GM12878 (cell line): ENCODE measurements around the gene CHRND. TPM values are rescaled to one million over a fixed set of nuclear protein-coding genes. Genes with fewer than 3 reads are reported as not detected.

Experiments
- ATAC-seq: fragments of 200-7000 bp; cut with Tn5 transposase; 3 replicates; pipeline ENCODE4 v1.9.1; 2020; ENCODE audit warnings: mild to moderate bottlenecking, moderate library complexity
- BruUV-seq: library from RNA; stranded (reverse); fragments of 400-500 nt; replicated peaks from 2 replicates; lab custom pipeline; 2021; lab: Mats Ljungman, UMichigan
- CTCF ChIA-PET: fragments of 300-600 bp; sonication (Branson Sonifier 250); formaldehyde crosslinking; extraction: SDS; loops from one replicate; lab custom pipeline; 2021; ENCODE audit warnings: inconsistent platforms; lab: Yijun Ruan, JAX
- POLR2A ChIA-PET: fragments of 350-600 bp; formaldehyde crosslinking; extraction: SDS; loops from one replicate; lab custom pipeline; 2021; ENCODE audit warnings: inconsistent platforms; lab: Charles Lee
- RAD21 ChIA-PET: fragments of 300-600 bp; sonication (Branson Sonifier 250); formaldehyde crosslinking; loops from one replicate; lab custom pipeline; 2023; ENCODE audit warnings: antibody characterized with exemption; ENCODE audit not compliant: unreplicated experiment; lab: Charles Lee
- SMC1A ChIA-PET: fragments of 300-600 bp; sonication (Branson Sonifier 250); formaldehyde crosslinking; loops from one replicate; lab custom pipeline; 2023; ENCODE audit not compliant: unreplicated experiment, uncharacterized antibody; lab: Charles Lee
- DNase-seq: peaks from one replicate; pipeline ENCODE4 v3.0.0-alpha.2; 2011; ENCODE audit warnings: low read depth, low spot score
- FAIRE-seq: peaks from 3 replicates; lab custom pipeline; 2011; peaks lifted over from hg19 to GRCh38; lab: Jason Lieb, UNC
- H2AFZ ChIP-seq: 2 replicates; pipeline ENCODE4 v1.6.0; 2011; ENCODE audit warnings: low read depth, low read length, control low read depth; ENCODE audit not compliant: control insufficient read depth
- H3K27ac ChIP-seq: 2 replicates; pipeline ENCODE4 v1.5.1; 2011; ENCODE audit warnings: control low read depth; ENCODE audit not compliant: control insufficient read depth, insufficient read depth
- H3K27me3 ChIP-seq, 2 experiments: replicated peaks in 1 of 2; 2 replicates each; pipeline versions ENCODE4 v1.6.0 to v1.6.1; 2011; ENCODE audit warnings: low read length in 1 of 2; ENCODE audit not compliant: control insufficient read depth in 2 of 2, insufficient read depth in 2 of 2
- H3K36me3 ChIP-seq, 2 experiments: 2 replicates each; pipeline ENCODE4 v1.5.1; 2011; ENCODE audit warnings: low read length in 1 of 2; ENCODE audit not compliant: control insufficient read depth in 2 of 2, insufficient read depth in 2 of 2
- H3K4me1 ChIP-seq: 2 replicates; pipeline ENCODE4 v1.6.1; 2011; ENCODE audit warnings: mild to moderate bottlenecking, low read length, moderate library complexity, mixed read lengths; ENCODE audit not compliant: control insufficient read depth, insufficient read depth
- H3K4me2 ChIP-seq: 2 replicates; pipeline ENCODE4 v1.6.0; 2011; ENCODE audit warnings: control low read depth; ENCODE audit not compliant: control insufficient read depth, insufficient read depth
- H3K4me3 ChIP-seq: fragments of 200-600 bp; sonication (generic); 2 replicates; pipeline ENCODE4 v1.5.1; 2016
- H3K79me2 ChIP-seq: 2 replicates; pipeline ENCODE4 v1.6.0; 2011; ENCODE audit warnings: low read length; ENCODE audit not compliant: control insufficient read depth, insufficient read depth
- H3K9ac ChIP-seq: 2 replicates; pipeline ENCODE4 v1.8.0; 2011; ENCODE audit warnings: low read length, control low read depth, mixed read lengths; ENCODE audit not compliant: control insufficient read depth, insufficient read depth
- H3K9me3 ChIP-seq: replicated peaks from 3 replicates; pipeline ENCODE4 v1.5.1; 2011; ENCODE audit warnings: mild to moderate bottlenecking, low read length; ENCODE audit not compliant: control insufficient read depth, insufficient read depth
- H4K20me1 ChIP-seq: 2 replicates; pipeline ENCODE4 v1.6.0; 2011; ENCODE audit not compliant: control insufficient read depth, insufficient read depth
- BCL11A ChIP-seq: IDR thresholded peaks from 2 replicates; pipeline ENCODE4 v1.6.1; 2011; ENCODE audit warnings: low read depth, low read length
- BCL3 ChIP-seq: IDR thresholded peaks from 2 replicates; pipeline ENCODE4 v1.6.1; 2011; ENCODE audit warnings: borderline replicate concordance, low read depth, mild to moderate bottlenecking, moderate library complexity, low read length; ENCODE audit not compliant: insufficient read depth, poor library complexity, severe bottlenecking
- CBX5 ChIP-seq: sonication (generic); IDR thresholded peaks from 2 replicates; pipeline ENCODE4 v1.6.1; 2016; ENCODE audit warnings: low read depth, moderate library complexity, mild to moderate bottlenecking, inconsistent platforms
- CEBPZ ChIP-seq: fragments of 150-350 bp; IDR thresholded peaks from 2 replicates; pipeline ENCODE4 v1.6.1; 2016; ENCODE audit warnings: low read depth, low read length
- ELK1 ChIP-seq: IDR thresholded peaks from 2 replicates; pipeline ENCODE4 v1.6.1; 2012; ENCODE audit warnings: low read depth, low read length, improper control_type of control experiment
- FOXK2 ChIP-seq: fragments of 450-650 bp; IDR thresholded peaks from 2 replicates; pipeline ENCODE4 v1.6.1; 2017; ENCODE audit warnings: mild to moderate bottlenecking, moderate library complexity
- GABPA ChIP-seq: IDR thresholded peaks from 2 replicates; pipeline ENCODE4 v1.6.1; 2014; ENCODE audit warnings: antibody characterized with exemption, low read depth, mild to moderate bottlenecking, inconsistent platforms
- HCFC1 ChIP-seq: fragments of 150-350 bp; IDR thresholded peaks from 2 replicates; pipeline ENCODE4 v1.6.1; 2014; ENCODE audit warnings: low read length
- IRF3 ChIP-seq: fragments of 450-650 bp; IDR thresholded peaks from 2 replicates; pipeline ENCODE4 v1.6.1; 2014; ENCODE audit warnings: mild to moderate bottlenecking
- NBN ChIP-seq: fragments of 450-650 bp; IDR thresholded peaks from 2 replicates; pipeline ENCODE4 v1.6.1; 2016
- POLR2AphosphoS5 ChIP-seq: IDR thresholded peaks from 2 replicates; pipeline ENCODE4 v1.6.1; 2011; ENCODE audit warnings: mild to moderate bottlenecking, low read length, inconsistent platforms
- RAD21 ChIP-seq: IDR thresholded peaks from 2 replicates; pipeline ENCODE4 v1.6.1; 2011; ENCODE audit warnings: mild to moderate bottlenecking, low read depth, low read length, moderate library complexity; ENCODE audit not compliant: insufficient read depth
- RB1 ChIP-seq: fragments of 450-650 bp; formaldehyde crosslinking; IDR thresholded peaks from 2 replicates; pipeline ENCODE4 v1.6.1; 2017; ENCODE audit warnings: mild to moderate bottlenecking, borderline replicate concordance
- RUNX3 ChIP-seq: IDR thresholded peaks from 2 replicates; pipeline ENCODE4 v1.6.1; 2012; ENCODE audit warnings: low read length, inconsistent platforms
- SIN3A ChIP-seq: IDR thresholded peaks from 2 replicates; pipeline ENCODE4 v1.6.1; 2012; ENCODE audit warnings: low read depth, low read length, improper control_type of control experiment
- SIX5 ChIP-seq: IDR thresholded peaks from 2 replicates; pipeline ENCODE4 v1.6.1; 2011; ENCODE audit warnings: mild to moderate bottlenecking, low read depth, low read length, moderate library complexity; ENCODE audit not compliant: severe bottlenecking
- STAT3 ChIP-seq: IDR thresholded peaks from 2 replicates; pipeline ENCODE4 v1.6.1; 2011; ENCODE audit warnings: low read depth, low read length, improper control_type of control experiment
- ZNF384 ChIP-seq: IDR thresholded peaks from 2 replicates; pipeline ENCODE4 v1.6.1; 2012; ENCODE audit warnings: low read depth, mild to moderate bottlenecking, low read length, improper control_type of control experiment, borderline replicate concordance
- WGBS: methylation state at CpG from one replicate; pipeline ENCODE4 v1.1.6; 2016; ENCODE audit warnings: low lambda C conversion rate; ENCODE audit not compliant: insufficient replicate concordance, insufficient coverage; ENCODE audit errors: missing lambda C conversion rate; 5-methylcytosine and 5-hydroxymethylcytosine counted together
- in situ Hi-C: fragments of 300-500 bp; cut with MboI; formaldehyde crosslinking; loops from 9 replicates; pipeline ENCODE4 v1.14.3; 2018; ENCODE audit warnings: mixed read lengths
- intact Hi-C: fragments of 100-400 bp; cut with micrococcal nuclease; formaldehyde crosslinking; loops from one replicate; pipeline ENCODE4 v1.14.2; 2022; ENCODE audit not compliant: unreplicated experiment
- polyA plus RNA-seq, 11 experiments: library from polyadenylated mRNA; depleted of rRNA in 4 of 11; unstranded in 6 of 11; stranded (reverse) in 5 of 11; fragments of >200 nt; fragmentation: Nextera tagmentation in 4 of 11; fragmentation: Illumina TruSeq in 1 of 11; extraction: Ambion mirVana in 4 of 11; extraction: Trizol in 1 of 11; gene quantifications; 1 replicate in 1 of 11; 2 replicates in 10 of 11; pipeline versions ENCODE4 v1.2.1 to v1.2.3, GENCODE V29; 2011 to 2016; ENCODE audit warnings: inconsistent platforms in 2 of 11, missing spikeins in 2 of 11, low read depth in 1 of 11
- total RNA-seq, 4 experiments: library from RNA; depleted of rRNA in 3 of 4; stranded (reverse); fragments of >200 nt in 3 of 4; fragmentation: Illumina TruSeq in 1 of 4; extraction: Trizol in 1 of 4; gene quantifications; 2 replicates each; pipeline versions ENCODE4 v1.2.1 to v1.2.3, GENCODE V29; 2013 to 2021

CHRND gene
- total and polyA plus RNA-seq, 10 of the 15 experiments (the other 5 are each of a cell fraction or from before 2014, with no cell fraction given), result not detected

GRCh38 chr2:232568161-232568560 lies 42.2 kb downstream of the CHRND start:
- H3K9me3 ChIP-seq, result no peaks in the 10 kb centered on the region
- H3K4me3 ChIP-seq, result no peak overlapping the region
- ChIA-PET CTCF (no interaction called here), SMC1A (no interaction called here), POLR2A (interaction anchor here (0.6 kb wide), 1 partner anchor 747 kb away, joined by 3 read pairs; no protein-coding TSS in a partner anchor), RAD21 (no interaction called here)
- no peaks in the 10 kb centered on the region for H4K20me1 ChIP-seq
- DNase-seq, result no peak
- no TSS peak for BruUV-seq
- no peak overlapping the region for H3K27ac ChIP-seq
- no peak overlapping the region for H2AFZ ChIP-seq
- no peak overlapping the region for H3K9ac ChIP-seq
- H3K27me3 ChIP-seq, result no peaks in the 10 kb centered on the region
- no peak for ATAC-seq
- peaks cover 15 to 44% of the 10 kb centered on the region in 2 experiments for H3K36me3 ChIP-seq
- no peak for FAIRE-seq
- H3K79me2 ChIP-seq, result no peaks in the 10 kb centered on the region
- 72% methylated on average over 5 of the region's 5 CpGs for WGBS
- no peak overlapping the region for H3K4me2 ChIP-seq
- in situ Hi-C loops, result no loop called here
- no peaks in the 10 kb centered on the region for H3K4me1 ChIP-seq
- intact Hi-C loops, result no loop called here
- no peak for TF ChIP-seq BCL11A
- no peak for TF ChIP-seq IRF3
- TF ChIP-seq POLR2AphosphoS5, result no peak
- no peak for TF ChIP-seq RB1
- TF ChIP-seq SIX5, result no peak
- TF ChIP-seq ZNF384, result no peak
- TF ChIP-seq RUNX3, result no peak
- no peak for TF ChIP-seq HCFC1
- no peak for TF ChIP-seq RAD21
- TF ChIP-seq BCL3, result no peak
- no peak for TF ChIP-seq CEBPZ
- TF ChIP-seq SIN3A, result no peak
- no peak for TF ChIP-seq CBX5
- no peak for TF ChIP-seq FOXK2
- TF ChIP-seq STAT3, result no peak
- TF ChIP-seq ELK1, result no peak
- TF ChIP-seq GABPA, result no peak
- no peak for TF ChIP-seq NBN
